Measurements from ENCODE around the gene ATG7.

Gene ATG7

DNA sequence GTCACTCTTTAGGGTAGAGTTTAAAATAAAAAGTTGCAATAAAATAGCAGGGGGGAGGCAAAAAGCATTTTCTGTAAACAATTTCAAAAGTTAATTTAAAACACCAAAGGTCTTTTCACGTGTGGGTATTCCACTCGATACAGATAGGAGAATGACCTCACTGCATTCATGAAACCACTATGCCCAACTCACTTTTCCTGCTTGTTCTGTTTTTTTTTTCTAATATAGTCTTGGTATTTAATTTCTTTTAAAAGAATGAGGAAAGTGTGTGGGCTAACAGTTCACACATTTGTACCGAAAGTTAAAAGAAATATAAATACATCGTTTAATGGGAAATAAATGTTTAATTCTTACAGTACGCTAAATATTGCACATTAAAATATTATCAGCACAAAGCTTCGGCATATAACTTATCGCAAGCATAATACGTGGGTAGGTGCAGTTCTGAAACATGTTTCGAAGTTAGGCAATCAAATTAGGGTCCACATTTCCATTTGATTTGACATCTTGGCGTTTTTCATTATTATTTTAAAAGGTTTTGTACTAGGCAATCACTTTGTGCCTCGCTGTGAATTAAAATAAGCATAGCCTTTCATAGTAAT lies 330.1 kb downstream of the ATG7 start:
- DNase-seq = no peak

DNA sequence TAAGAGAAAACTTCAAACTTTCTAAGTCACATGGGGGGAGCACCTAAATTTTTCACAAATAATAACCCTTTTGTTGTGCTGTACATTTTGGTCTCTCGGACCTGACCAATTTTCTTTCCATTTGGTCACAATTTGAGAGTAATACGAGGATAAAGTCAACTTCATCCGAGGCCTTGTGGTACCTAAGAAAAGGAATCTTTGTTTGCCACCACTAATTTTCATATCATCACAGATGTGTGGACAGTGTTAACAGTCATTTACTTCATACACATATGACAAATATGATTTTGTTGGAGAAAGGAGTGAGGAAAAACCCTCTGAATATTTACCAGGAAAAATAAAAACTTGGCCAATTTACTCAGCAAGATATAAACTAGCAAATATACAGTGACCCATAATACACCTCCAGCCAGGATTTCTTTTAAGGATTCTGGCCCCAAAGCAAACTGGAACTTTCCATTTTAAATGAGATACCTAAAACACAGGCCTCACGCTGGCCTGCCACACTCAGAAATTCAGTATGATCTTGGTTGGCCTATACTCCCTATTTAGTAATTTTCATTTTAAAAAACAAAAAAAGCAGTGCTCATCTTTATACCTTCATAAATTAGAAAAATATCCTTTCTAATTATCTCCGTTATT lies 330.8 kb downstream of the ATG7 start:
- no peak for DNase-seq

DNA sequence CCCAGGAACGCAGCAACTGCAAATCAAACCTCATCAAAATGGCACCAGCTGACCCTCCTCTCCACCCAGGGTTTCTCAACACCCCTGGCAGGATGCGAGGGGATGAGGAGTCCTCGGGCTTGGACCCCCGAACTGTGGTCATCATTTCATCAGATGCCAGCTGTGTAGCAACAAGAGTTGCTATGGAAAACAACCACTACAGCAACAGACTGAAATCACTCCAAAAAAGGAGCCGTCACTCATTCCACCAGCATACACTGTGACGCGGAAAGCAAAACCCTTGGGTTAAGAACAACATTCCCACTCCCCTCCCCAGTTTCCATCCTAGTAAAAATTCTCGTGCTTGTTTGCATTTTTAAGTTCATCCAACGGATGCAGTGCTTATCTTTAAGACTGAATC lies 331.4 kb downstream of the ATG7 start:
- DNase-seq = no peak

DNA sequence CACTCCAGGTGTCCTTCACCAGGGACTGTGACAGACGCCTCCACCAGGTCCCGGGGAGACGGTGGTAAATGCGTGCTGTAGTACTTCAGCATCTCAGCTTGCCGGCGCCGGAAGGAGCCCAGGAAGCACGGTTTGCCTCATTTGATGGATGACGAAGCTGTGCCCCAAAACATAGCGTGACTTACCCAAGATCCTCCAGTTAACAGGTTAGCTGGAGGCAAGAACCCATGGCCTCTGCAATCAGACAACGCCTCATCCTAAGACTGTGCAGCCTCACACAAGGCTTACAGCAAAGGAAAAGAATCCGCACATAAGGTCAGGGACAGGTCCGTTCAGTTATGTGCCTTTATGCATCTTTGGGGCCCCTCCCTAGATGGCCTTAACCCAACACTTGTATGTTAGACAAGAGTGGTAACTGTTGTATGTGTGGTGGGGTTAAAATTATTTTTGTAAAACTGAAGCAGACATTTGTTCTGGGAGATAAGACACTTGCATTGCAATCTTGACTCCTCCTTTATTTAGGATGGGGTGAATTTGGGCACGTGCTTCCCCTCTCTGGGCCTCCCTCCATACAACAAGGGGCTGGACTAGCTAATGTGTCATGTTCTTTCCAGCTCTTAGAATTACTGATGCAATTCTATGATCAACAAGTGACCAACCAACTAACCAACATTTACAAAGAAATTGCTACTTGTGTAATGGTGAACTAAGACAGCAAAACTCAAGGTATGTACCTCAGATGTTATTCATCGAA lies 332.1 kb downstream of the ATG7 start:
- no peak for DNase-seq

DNA sequence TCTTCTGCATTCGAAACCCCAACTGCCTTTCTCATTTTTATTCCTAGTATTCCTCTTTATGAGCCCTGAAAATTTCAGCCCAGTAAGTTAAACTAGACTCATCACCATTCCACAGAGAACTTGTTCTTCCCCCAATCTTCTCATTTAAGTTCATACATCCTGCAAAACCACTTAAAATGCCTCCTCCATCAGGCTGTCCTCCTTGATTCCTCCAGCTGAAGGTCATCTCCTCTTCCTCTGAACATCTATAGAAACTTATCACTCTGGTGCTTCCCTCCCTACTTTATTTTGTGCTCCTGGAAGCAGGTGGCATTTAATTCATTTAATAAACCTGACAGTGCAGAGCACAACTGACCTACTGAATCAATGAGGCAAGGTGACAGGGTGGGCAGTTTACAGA lies 333.2 kb downstream of the ATG7 start:
- no peak for DNase-seq

DNA sequence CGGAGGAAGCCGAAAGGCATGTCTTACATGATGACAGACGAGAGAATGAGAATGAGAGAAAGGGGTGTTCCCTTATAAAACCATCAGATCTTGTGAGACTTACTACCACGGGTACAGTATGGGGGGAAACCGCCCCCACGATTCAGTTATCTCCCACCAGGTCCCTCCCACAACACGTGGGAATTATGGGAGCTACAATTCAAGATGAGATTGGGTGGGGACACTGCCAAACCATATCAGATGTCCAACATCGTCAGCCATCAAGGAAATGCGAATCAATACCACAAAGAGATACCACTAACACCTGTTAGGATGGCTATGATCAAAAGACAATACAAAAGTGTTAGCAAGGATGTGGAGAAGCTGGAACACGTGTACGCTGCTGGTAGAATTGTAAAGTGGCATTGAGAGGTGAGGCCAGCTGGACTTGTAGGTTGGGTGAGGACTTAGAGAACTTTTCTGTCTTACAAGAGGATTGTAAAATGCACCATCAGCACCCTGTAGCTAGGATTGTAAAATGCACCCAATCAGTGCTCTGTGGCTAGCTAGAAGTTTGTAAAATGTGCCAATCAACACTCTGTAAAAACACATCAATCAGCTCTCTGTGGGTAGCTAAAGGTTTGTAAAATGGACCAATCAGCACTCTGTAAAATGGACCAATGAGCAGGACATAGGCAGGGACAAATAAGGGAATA lies 334.0 kb downstream of the ATG7 start:
- no peak for DNase-seq

DNA sequence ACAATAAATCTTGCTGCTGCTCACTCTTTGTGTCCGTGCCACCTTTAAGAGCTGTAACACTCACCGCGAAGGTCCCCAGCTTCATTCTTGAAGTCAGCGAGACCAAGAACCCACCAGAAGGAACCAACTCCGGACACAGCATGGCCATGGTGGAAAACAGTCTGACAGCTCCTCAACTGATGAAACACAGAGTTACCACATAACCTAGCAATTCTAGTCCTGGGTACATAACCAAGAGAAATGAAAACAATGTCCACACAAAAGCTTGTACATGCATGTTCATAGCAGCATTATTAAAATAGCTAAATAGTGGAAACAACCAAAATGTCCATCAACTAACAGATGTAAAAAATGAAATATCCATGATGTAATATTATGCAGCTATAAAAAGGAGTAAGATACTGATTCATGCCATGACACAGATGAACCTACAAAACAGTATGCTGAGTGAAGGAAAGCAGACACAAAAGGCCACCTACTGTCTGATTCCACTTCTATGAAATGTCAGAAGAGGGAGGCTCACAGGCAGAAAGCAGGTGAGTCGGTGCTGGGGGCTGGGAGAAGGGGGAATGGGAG lies 334.8 kb downstream of the ATG7 start:
- DNase-seq = no peak
